GM12878 (cell line): ENCODE results near the gene MEGF6. TPM values are rescaled to one million over a fixed set of nuclear protein-coding genes. Genes with fewer than 3 reads are reported as not detected.

Experiments used
- ATAC-seq: fragments of 200-7000 bp; cut with Tn5 transposase; 3 replicates; pipeline ENCODE4 v1.9.1; 2020; ENCODE audit warnings: mild to moderate bottlenecking, moderate library complexity
- BruUV-seq: library from RNA; stranded (reverse); fragments of 400-500 nt; replicated peaks from 2 replicates; lab custom pipeline; 2021; lab: Mats Ljungman, UMichigan
- CTCF ChIA-PET: fragments of 300-600 bp; sonication (Branson Sonifier 250); formaldehyde crosslinking; extraction: SDS; loops from one replicate; lab custom pipeline; 2021; ENCODE audit warnings: inconsistent platforms; lab: Yijun Ruan, JAX
- POLR2A ChIA-PET: fragments of 350-600 bp; formaldehyde crosslinking; extraction: SDS; loops from one replicate; lab custom pipeline; 2021; ENCODE audit warnings: inconsistent platforms; lab: Charles Lee
- RAD21 ChIA-PET: fragments of 300-600 bp; sonication (Branson Sonifier 250); formaldehyde crosslinking; loops from one replicate; lab custom pipeline; 2023; ENCODE audit warnings: antibody characterized with exemption; ENCODE audit not compliant: unreplicated experiment; lab: Charles Lee
- SMC1A ChIA-PET: fragments of 300-600 bp; sonication (Branson Sonifier 250); formaldehyde crosslinking; loops from one replicate; lab custom pipeline; 2023; ENCODE audit not compliant: unreplicated experiment, uncharacterized antibody; lab: Charles Lee
- DNase-seq: peaks from one replicate; pipeline ENCODE4 v3.0.0-alpha.2; 2011; ENCODE audit warnings: low read depth, low spot score
- FAIRE-seq: peaks from 3 replicates; lab custom pipeline; 2011; peaks lifted over from hg19 to GRCh38; lab: Jason Lieb, UNC
- H2AFZ ChIP-seq: 2 replicates; pipeline ENCODE4 v1.6.0; 2011; ENCODE audit warnings: low read depth, low read length, control low read depth; ENCODE audit not compliant: control insufficient read depth
- H3K27ac ChIP-seq: 2 replicates; pipeline ENCODE4 v1.5.1; 2011; ENCODE audit warnings: control low read depth; ENCODE audit not compliant: control insufficient read depth, insufficient read depth
- H3K27me3 ChIP-seq, 2 experiments: replicated peaks in 1 of 2; 2 replicates each; pipeline versions ENCODE4 v1.6.0 to v1.6.1; 2011; ENCODE audit warnings: low read length in 1 of 2; ENCODE audit not compliant: control insufficient read depth in 2 of 2, insufficient read depth in 2 of 2
- H3K36me3 ChIP-seq, 2 experiments: 2 replicates each; pipeline ENCODE4 v1.5.1; 2011; ENCODE audit warnings: low read length in 1 of 2; ENCODE audit not compliant: control insufficient read depth in 2 of 2, insufficient read depth in 2 of 2
- H3K4me1 ChIP-seq: 2 replicates; pipeline ENCODE4 v1.6.1; 2011; ENCODE audit warnings: mild to moderate bottlenecking, low read length, moderate library complexity, mixed read lengths; ENCODE audit not compliant: control insufficient read depth, insufficient read depth
- H3K4me2 ChIP-seq: 2 replicates; pipeline ENCODE4 v1.6.0; 2011; ENCODE audit warnings: control low read depth; ENCODE audit not compliant: control insufficient read depth, insufficient read depth
- H3K4me3 ChIP-seq: fragments of 200-600 bp; sonication (generic); 2 replicates; pipeline ENCODE4 v1.5.1; 2016
- H3K79me2 ChIP-seq: 2 replicates; pipeline ENCODE4 v1.6.0; 2011; ENCODE audit warnings: low read length; ENCODE audit not compliant: control insufficient read depth, insufficient read depth
- H3K9ac ChIP-seq: 2 replicates; pipeline ENCODE4 v1.8.0; 2011; ENCODE audit warnings: low read length, control low read depth, mixed read lengths; ENCODE audit not compliant: control insufficient read depth, insufficient read depth
- H3K9me3 ChIP-seq: replicated peaks from 3 replicates; pipeline ENCODE4 v1.5.1; 2011; ENCODE audit warnings: mild to moderate bottlenecking, low read length; ENCODE audit not compliant: control insufficient read depth, insufficient read depth
- H4K20me1 ChIP-seq: 2 replicates; pipeline ENCODE4 v1.6.0; 2011; ENCODE audit not compliant: control insufficient read depth, insufficient read depth
- BCL11A ChIP-seq: IDR thresholded peaks from 2 replicates; pipeline ENCODE4 v1.6.1; 2011; ENCODE audit warnings: low read depth, low read length
- TCF12 ChIP-seq: IDR thresholded peaks from 2 replicates; pipeline ENCODE4 v1.6.1; 2011; ENCODE audit warnings: low read depth, mild to moderate bottlenecking, low read length
- WGBS: methylation state at CpG from one replicate; pipeline ENCODE4 v1.1.6; 2016; ENCODE audit warnings: low lambda C conversion rate; ENCODE audit not compliant: insufficient replicate concordance, insufficient coverage; ENCODE audit errors: missing lambda C conversion rate; 5-methylcytosine and 5-hydroxymethylcytosine counted together
- in situ Hi-C: fragments of 300-500 bp; cut with MboI; formaldehyde crosslinking; loops from 9 replicates; pipeline ENCODE4 v1.14.3; 2018; ENCODE audit warnings: mixed read lengths
- intact Hi-C: fragments of 100-400 bp; cut with micrococcal nuclease; formaldehyde crosslinking; loops from one replicate; pipeline ENCODE4 v1.14.2; 2022; ENCODE audit not compliant: unreplicated experiment
- polyA plus RNA-seq, 11 experiments: library from polyadenylated mRNA; depleted of rRNA in 4 of 11; unstranded in 6 of 11; stranded (reverse) in 5 of 11; fragments of >200 nt; fragmentation: Nextera tagmentation in 4 of 11; fragmentation: Illumina TruSeq in 1 of 11; extraction: Ambion mirVana in 4 of 11; extraction: Trizol in 1 of 11; gene quantifications; 1 replicate in 1 of 11; 2 replicates in 10 of 11; pipeline versions ENCODE4 v1.2.1 to v1.2.3, GENCODE V29; 2011 to 2016; ENCODE audit warnings: inconsistent platforms in 2 of 11, missing spikeins in 2 of 11, low read depth in 1 of 11
- total RNA-seq, 4 experiments: library from RNA; depleted of rRNA in 3 of 4; stranded (reverse); fragments of >200 nt in 3 of 4; fragmentation: Illumina TruSeq in 1 of 4; extraction: Trizol in 1 of 4; gene quantifications; 2 replicates each; pipeline versions ENCODE4 v1.2.1 to v1.2.3, GENCODE V29; 2013 to 2021
- TF ChIP-seq, protein P1 (sequence below): fragments of 450-650 bp; formaldehyde crosslinking; IDR thresholded peaks from 2 replicates; pipeline ENCODE4 v1.4.0; 2022; ENCODE audit warnings: mild to moderate bottlenecking, moderate library complexity

The MEGF6 gene
- total and polyA plus RNA-seq, 10 of the 15 experiments (the other 5 are each of a cell fraction or from before 2014, with no cell fraction given) = 0.03 to 0.41 TPM; not detected in 8

DNA sequence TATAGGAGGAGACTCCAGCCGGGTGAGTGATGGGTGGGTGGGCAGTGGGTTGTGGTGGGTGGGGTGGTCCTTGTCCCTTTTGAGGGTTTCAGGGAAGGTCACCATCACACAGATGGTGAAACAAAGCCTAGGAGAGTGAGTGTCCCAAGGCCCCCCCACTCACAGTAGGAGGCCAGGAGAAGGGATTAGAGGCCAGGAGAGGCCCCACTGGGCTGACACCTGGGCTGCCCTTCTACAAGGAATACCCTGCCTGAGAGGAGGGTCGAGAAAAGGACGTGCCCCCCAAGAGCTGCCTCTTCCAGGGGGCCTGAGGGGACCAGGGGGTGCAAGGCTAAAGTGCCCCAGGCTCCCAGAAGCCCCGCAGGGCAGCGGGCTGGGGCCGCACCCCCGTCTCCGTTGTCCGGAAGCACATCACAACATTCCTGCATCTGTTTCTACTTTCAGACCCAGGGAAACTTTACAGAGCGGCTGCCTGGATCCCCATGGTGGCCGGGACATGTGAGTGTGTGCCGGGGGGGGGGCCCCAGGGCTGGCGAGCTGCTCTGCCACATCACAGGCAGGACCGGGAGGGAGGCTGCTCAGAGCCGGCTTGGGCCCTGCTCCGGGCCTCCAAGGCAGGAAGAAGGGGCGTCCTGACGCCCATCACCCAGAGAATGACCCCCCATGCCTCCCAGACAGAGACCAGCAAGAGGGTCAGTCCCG lies 88.6 kb downstream of the MEGF6 start:
- Histone ChIP-seq H3K4me1 (no peaks in the 10 kb centered on the region), H2AFZ (no peak overlapping the region), H3K79me2 (no peaks in the 10 kb centered on the region), H3K9me3 (no peaks in the 10 kb centered on the region), H4K20me1 (no peaks in the 10 kb centered on the region), H3K4me2 (no peak overlapping the region), H3K27me3 (peaks cover 0 to 2% of the 10 kb centered on the region in 2 experiments; a peak in 2 of 4 replicates), H3K27ac (no peak overlapping the region), H3K36me3 (no peaks in the 10 kb centered on the region), H3K9ac (no peak overlapping the region), H3K4me3 (no peak overlapping the region)
- TF ChIP-seq BCL11A (no peak), TCF12 (no peak)
- TF ChIP-seq, protein P1, sequence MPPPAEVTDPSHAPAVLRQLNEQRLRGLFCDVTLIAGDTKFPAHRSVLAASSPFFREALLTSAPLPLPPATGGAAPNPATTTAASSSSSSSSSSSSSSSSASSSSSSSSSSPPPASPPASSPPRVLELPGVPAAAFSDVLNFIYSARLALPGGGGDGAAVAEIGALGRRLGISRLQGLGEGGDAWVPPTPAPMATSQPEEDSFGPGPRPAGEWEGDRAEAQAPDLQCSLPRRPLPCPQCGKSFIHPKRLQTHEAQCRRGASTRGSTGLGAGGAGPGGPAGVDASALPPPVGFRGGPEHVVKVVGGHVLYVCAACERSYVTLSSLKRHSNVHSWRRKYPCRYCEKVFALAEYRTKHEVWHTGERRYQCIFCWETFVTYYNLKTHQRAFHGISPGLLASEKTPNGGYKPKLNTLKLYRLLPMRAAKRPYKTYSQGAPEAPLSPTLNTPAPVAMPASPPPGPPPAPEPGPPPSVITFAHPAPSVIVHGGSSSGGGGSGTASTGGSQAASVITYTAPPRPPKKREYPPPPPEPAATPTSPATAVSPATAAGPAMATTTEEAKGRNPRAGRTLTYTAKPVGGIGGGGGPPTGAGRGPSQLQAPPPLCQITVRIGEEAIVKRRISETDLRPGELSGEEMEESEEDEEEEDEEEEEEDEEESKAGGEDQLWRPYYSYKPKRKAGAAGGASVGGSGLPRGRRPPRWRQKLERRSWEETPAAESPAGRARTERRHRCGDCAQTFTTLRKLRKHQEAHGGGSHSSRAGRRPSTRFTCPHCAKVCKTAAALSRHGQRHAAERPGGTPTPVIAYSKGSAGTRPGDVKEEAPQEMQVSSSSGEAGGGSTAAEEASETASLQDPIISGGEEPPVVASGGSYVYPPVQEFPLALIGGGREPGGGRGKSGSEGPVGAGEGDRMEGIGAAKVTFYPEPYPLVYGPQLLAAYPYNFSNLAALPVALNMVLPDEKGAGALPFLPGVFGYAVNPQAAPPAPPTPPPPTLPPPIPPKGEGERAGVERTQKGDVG = no peak
- ChIA-PET CTCF (no interaction called here), RAD21 (no interaction called here), POLR2A (no interaction called here), SMC1A (no interaction called here)
- intact Hi-C loops (no loop called here), in situ Hi-C loops (no loop called here)
- DNase-seq (no peak), FAIRE-seq (no peak), ATAC-seq (no peak)
- WGBS = 47% methylated on average over 13 of the region's 19 CpGs
- BruUV-seq = no TSS peak
